GM19240 (cell line): ENCODE measurements around the gene NCOA1.
"Not testable (repeated sequence)": the region's sequence is repeated elsewhere in the genome, so short reads cannot be mapped to it uniquely, and the experiment has no call there.

Source experiments
- DNase-seq: peaks from one replicate; pipeline ENCODE4 v3.0.0; 2011; ENCODE audit warnings: low spot score; ENCODE audit not compliant: insufficient read length

Gene NCOA1

DNA sequence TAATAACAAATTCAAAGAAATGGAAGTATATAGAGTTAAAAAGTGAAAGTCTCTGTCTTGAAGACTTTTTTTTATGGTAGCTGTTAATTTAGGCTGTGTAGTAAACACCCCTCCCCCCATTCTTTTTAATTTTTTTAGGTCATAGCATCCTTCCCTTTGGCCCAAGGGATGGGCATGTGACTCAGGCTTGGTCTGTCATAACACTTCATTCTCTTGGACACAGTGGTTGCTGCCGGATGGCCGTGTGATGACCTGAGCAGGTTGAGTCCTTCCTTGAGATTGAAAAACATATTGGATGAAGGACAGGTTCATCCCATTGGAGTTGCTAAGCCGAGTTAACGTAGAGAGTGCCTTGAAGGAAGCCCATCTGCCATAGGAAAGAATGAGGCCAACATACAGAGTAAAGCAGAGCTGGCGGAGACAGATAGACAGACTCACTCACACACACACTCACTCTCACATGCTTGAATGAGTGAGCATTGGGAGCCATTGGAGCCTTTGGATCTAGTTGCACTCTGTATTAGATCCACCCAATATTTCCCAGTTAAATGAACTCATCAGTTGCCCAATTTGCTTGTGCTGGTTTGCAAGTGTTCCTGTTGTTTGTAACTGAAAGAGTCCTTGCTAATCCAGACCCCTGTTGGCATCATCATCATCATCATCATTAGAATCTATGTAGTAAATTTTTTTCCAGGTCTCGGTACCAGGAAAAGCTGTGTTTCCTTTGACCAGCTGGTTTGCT lies 14.7 kb downstream of the NCOA1 start:
- no peak for DNase-seq

GRCh38 chr2:24507549-24507948 lies 16.5 kb downstream of the NCOA1 start:
- no peak for DNase-seq

DNA sequence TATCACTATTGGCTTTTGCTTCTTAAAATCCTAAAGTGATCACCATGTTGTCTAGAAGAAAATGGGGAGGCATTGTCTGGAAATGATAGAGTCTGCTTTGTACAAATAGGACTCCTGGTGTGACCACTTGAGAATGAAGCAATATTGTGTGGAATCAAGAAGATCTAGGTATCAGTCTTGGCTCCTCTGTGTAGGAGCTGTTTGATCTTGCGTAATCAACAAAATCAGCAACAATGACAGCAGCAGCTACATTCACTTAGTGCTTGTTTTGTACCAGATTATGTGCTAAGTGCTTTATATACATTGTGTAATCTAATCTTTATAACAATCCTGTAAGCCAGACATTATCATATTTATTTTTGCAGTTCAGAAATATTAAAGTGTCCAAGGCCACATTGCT lies 17.8 kb downstream of the NCOA1 start:
- no peak for DNase-seq

- DNase-seq = no peak
Observed at GRCh38 chr2:24509425-24509824, 18.4 kb downstream of the NCOA1 start.

GRCh38 chr2:24509840-24510239 lies 18.8 kb downstream of the NCOA1 start:
- no peak for DNase-seq

DNA sequence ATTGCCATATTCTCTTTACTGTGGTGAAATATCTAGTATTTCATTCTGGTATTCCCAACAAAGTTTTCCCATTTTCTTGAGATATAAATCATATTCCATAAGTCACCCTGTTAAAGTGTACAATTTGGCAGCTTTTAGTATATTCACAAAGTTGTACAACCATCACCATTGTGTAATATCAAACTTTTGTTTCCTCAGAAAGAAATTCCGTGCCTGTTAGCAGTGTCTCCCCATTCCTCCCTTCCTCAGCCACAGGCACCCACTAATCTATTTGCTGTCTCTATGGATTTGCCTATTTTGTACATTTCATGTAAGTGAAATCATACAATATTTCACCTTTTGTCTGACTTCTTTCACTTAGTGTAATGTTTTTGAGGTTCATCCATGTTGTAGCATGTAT lies 19.7 kb downstream of the NCOA1 start:
- DNase-seq = no peak

DNA sequence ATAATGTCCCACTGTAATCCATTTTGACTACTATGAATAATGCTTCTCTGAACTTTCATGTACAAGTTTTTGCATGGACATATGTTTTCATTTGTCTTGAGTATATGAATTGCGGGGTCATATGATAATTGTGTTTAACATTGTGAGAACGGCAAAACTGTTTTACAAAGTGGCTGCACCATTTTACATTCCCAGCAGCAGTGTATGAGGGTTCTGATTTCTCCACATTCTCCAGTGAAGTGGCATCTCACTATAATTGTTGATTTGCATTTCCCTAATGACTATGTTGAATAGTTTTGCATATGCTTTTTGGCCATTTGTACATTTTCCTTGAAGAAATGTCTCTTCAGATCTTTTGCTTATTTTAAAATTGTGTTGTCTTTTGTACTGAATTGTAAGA lies 20.1 kb downstream of the NCOA1 start:
- DNase-seq = no peak

GRCh38 chr2:24511894-24512293 lies 20.8 kb downstream of the NCOA1 start:
- DNase-seq = no peak

DNA sequence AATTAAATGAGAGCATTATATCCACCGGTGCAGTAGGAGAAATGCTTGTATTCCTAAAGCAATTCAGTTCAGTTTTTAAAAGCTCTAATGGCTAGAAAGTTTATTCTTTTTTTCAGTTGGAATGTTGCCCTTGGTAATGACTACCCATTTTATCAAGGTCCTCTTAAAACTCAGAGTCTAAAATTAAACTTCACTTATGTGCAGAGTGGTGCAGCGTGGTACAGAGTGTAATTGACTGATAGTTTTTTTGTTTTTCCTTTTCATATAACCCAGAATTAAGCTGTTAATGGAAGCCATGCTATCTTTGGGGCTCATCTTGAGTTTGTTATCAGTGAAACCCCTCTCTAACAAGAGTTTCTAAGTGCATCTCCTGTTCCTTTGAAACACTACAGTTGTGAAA lies 21.4 kb downstream of the NCOA1 start:
- no peak for DNase-seq

DNA sequence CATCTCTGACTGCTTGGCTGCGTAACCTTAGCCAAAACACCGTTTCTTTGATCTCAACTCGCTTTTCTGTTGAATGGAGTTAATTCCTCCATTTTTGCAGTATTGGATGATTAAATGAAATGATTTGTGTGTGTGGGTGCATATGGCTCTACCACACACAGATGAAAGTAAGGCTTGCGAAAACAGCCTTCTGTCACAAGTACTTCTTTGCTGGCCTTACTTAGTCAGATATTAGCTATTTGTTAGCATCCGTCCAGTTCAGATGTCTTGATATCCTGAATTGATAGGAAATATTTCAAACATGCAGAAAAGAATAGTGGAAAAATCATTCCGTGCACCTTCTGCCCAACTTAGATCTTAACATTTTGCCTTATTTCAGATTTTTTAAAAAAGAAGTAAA lies 21.8 kb downstream of the NCOA1 start:
- DNase-seq = no peak

DNA sequence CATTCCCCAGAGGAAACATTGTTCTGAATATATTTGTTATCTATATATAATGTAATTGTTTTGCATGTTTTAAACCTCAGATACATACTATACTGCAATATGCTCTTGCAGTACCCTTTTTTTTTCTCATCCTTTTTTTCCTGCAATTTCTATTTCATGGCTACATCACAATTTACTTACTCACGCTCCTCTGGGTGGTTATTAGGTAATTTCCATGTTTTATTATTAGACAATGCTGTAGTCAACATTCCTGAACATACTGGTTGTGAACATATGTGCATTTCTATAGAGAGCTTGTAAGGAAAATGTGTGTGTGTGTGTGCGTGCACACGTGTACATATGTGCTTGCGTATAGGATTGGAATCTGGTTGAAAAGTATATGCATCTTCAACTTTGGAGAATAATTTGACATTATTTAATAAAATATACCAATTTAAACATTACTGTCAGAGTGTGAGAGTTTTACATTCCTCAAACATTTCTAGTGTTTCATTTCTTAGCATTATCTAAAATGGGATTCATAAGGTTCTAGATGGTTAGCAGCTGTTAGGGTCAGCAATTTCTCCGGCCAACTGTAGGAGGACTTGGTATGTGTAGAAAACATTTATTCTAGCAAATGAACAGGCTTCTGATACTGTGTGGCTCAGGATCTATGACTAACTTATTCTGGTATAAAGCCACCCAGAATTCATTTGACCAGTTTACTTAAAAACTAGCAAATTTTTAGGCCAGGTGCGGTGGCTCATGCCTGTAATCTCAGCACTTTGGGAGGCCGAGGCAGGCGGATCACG lies 22.4 kb downstream of the NCOA1 start:
- no peak for DNase-seq

- no peak for DNase-seq
Observed at GRCh38 chr2:24514820-24515219, 23.8 kb downstream of the NCOA1 start.

DNA sequence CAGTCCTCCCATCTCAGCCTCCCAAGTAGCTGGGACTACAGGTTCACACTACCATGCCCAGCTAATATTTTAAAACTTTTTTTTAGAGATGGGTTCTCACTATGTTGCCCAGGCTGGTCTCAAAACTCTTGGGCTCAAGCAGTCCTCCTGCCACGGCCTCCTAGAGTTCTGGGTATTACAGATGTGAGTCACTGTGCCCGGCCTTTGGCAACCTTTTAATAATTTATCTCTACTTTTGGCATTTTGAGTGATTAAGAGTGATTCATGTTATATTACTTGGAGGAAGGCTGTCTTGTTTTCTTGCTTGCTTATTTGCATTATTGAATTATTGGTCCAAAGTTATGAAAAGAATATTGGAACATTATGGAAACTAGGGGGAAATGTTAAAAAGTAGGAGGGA lies 24.3 kb downstream of the NCOA1 start:
- no peak for DNase-seq

- no peak for DNase-seq
Observed at GRCh38 chr2:24515831-24516230, 24.8 kb downstream of the NCOA1 start.

- no peak for DNase-seq
Observed at GRCh38 chr2:24517247-24517646, 26.2 kb downstream of the NCOA1 start.

DNA sequence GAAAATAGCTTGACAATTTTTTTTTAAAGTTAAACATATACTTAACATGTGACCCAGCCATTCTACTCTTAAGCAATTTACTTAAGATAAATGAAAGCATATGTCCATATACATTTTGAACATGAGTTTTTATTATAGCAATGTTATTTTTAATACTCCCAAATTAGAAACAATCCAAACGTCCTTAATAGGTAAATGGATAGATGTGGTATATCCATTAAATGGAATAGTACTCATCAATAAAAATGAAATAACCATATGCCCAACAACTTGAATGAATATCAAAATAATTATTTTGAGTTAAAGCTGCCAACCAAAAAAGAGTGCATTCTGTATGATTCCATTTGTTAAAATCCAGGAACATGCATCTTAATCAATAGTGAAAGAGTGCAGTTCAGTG lies 29.1 kb downstream of the NCOA1 start:
- DNase-seq = no peak

GRCh38 chr2:24521162-24521857 lies 30.3 kb downstream of the NCOA1 start:
- no peak for DNase-seq

DNA sequence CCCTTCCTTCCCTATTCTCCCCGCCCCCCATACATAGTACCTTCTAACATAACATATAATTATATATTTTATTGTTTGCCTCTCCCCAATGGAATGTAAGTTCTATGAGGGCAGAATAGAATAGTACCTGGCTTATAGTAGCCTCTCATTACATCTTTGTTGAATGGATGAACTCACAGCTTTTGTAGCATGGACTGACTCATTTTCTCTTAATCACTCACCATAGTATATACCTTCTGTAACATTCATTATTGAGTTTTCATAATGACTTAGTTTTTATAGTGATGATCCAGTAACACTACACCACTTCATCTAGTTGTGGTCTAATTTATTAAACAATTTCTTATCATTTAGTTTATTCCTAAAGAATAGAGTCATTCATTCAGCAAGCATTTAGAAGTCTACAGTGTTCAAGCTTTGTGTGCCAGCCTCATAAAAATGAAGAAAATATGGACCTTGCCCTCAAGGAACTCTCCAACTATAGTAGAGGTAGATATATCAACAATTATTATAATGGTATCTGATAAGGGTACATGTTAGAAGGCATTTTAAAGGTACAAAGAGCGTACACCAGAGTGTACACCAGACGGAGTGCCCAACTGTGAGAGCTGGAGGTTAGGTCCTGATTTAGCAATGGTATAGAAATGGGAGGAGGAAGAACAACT lies 31.1 kb downstream of the NCOA1 start:
- no peak for DNase-seq

DNA sequence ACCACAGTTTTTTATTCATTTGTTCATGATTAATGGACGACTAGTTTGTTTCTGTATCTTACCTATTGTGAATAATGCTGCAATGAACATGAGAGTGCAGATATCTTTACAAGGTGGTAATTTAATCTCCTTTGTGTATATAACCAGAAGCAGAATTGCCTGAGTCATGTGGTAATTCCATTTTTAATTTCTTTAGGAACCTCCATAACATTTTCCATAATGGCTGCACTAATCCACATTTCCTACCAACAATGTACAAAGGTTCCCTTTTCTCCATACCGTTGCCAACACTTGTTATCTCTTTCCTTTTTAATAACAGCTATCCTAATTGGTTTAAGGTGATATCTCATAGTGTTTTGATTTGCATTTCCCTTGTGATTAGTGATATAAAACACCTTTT lies 36.5 kb downstream of the NCOA1 start:
- DNase-seq = no peak

DNA sequence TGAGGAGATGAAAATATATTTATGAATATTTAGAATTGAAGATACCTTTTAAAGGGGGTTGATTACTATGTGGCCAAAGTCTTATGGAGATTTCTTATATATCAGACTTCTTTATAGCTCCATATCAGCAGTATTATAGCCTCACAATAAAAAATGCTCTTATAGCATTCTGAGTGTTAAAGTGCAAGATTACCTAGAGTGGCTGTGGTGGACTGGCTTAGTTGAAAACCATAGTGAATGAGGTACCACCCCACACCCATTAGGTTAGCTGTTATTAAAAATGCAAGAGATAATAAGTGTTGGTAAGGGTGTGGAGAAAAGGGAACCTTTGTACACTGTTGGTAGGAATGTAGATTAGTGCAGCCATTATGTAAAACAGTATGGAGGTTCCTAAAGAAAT lies 39.7 kb downstream of the NCOA1 start:
- no peak for DNase-seq

- DNase-seq = not testable (repeated sequence)
Observed at GRCh38 chr2:24531610-24532009, 40.6 kb downstream of the NCOA1 start.

GRCh38 chr2:24532057-24532456 lies 41.0 kb downstream of the NCOA1 start:
- not testable (repeated sequence) for DNase-seq
